ENCODE measurements around the gene CCDC169.
"Not testable (repeated sequence)": the region's sequence is repeated elsewhere in the genome, so short reads cannot be mapped to it uniquely, and the experiment has no call there.

Gene CCDC169

DNA sequence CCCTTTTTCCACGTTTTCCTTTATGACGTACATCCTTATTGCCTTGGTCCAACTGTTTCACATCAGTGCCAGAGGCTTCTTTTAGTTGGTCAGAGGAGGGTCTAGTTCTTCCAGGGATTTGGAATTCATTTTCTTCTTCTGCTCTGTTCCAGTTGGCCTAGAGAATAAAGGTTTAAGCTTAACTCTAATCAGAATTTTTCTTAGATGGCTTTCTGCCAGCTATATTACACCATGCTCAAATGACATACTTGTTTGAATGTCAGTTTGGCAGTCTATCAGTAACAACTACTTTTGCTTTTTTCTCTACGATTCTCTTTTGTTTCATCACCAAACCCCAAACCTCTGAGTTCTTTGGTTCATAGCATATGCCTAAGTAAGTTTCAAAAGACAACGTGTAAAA lies 31.7 kb upstream of the CCDC169 start:
- no peaks in the 10 kb centered on the region for H3K27me3 ChIP-seq (ENCODE audit: insufficient read depth, low read length, poor library complexity, severe bottlenecking)
- TF ChIP-seq EZH2phosphoT487 (IDR thresholded peaks at IDR 0.05; ENCODE audit: borderline replicate concordance) (no peak), CTCF (conservative IDR thresholded peaks at IDR 0.05; ENCODE audit: low read length) (no peak)
- H3K4me3 ChIP-seq (ENCODE audit: low read length, poor library complexity, severe bottlenecking): no peak overlapping the region
- H3K9ac ChIP-seq (ENCODE audit: low read depth, low read length, poor library complexity, severe bottlenecking): no peak overlapping the region
- peaks cover 44% of the 10 kb centered on the region; the same call in 1 of the 2 replicates for H3K36me3 ChIP-seq (ENCODE audit: insufficient read depth, low read length)
- H3K4me2 ChIP-seq (ENCODE audit: low read depth, low read length, poor library complexity, severe bottlenecking): no peak overlapping the region
- H3K9me3 ChIP-seq (ENCODE audit: insufficient read depth, low read depth, low read length): no peaks in the 10 kb centered on the region
- no peaks in the 10 kb centered on the region for H3K9me2 ChIP-seq (replicated peaks; ENCODE audit: low read depth, low read length)
- H4K20me1 ChIP-seq (ENCODE audit: insufficient read depth, low read length, poor library complexity, severe bottlenecking): peaks cover 3% of the 10 kb centered on the region
- no peak overlapping the region for H2AFZ ChIP-seq (ENCODE audit: low read length)
- no peaks in the 10 kb centered on the region for H3F3A ChIP-seq (ENCODE audit: low read depth)
- H3K4me1 ChIP-seq (ENCODE audit: insufficient read depth, low read length, poor library complexity, severe bottlenecking): no peaks in the 10 kb centered on the region
- peaks cover 9% of the 10 kb centered on the region; the same call in 1 of the 2 replicates for H3K79me2 ChIP-seq (ENCODE audit: insufficient read depth, low read length)

GRCh38 chr13:36328821-36329220 lies 31.2 kb upstream of the CCDC169 start:
- no peaks in the 10 kb centered on the region for H3F3A ChIP-seq (ENCODE audit: low read depth)

DNA sequence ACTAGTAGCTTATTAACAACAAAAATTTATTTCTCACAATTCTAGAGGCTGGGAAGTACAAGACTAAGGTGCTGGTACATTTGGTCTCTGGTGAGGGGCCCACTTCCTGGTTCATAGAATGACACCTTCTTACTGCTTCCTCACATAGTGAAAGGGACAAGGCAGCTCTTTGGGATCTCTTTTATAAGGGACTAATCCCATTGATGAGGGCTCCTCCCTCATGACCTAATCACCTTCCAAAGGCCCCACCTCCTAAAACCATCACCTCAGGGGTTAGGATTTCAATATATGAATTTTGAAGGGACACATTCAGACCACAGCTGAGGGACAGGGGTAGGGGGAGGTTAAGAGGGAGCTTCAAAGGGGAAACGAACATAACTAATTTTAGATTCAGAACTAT lies 28.3 kb upstream of the CCDC169 start:
- Histone ChIP-seq H3K36me3 (ENCODE audit: insufficient read depth, low read length) (peaks cover 55% of the 10 kb centered on the region; the same call in 1 of the 2 replicates), H3K9me3 (ENCODE audit: insufficient read depth, low read depth, low read length) (no peaks in the 10 kb centered on the region), H4K20me1 (ENCODE audit: insufficient read depth, low read length, poor library complexity, severe bottlenecking) (no peaks in the 10 kb centered on the region), H3K4me1 (ENCODE audit: insufficient read depth, low read length, poor library complexity, severe bottlenecking) (no peaks in the 10 kb centered on the region), H3K9me2 (replicated peaks; ENCODE audit: low read depth, low read length) (no peaks in the 10 kb centered on the region), H3K4me3 (ENCODE audit: low read length, poor library complexity, severe bottlenecking) (no peak overlapping the region), H3K9ac (ENCODE audit: low read depth, low read length, poor library complexity, severe bottlenecking) (no peak overlapping the region), H3K79me2 (ENCODE audit: insufficient read depth, low read length) (no peaks in the 10 kb centered on the region), H2AFZ (ENCODE audit: low read length) (0 out of 2 replicates have a peak overlapping the region, but pooled peaks have one; percentile 43), H3F3A (ENCODE audit: low read depth) (no peaks in the 10 kb centered on the region), H3K27me3 (ENCODE audit: insufficient read depth, low read length, poor library complexity, severe bottlenecking) (no peaks in the 10 kb centered on the region), H3K4me2 (ENCODE audit: low read depth, low read length, poor library complexity, severe bottlenecking) (no peak overlapping the region)
- no peak for TF ChIP-seq EZH2phosphoT487 (IDR thresholded peaks at IDR 0.05; ENCODE audit: borderline replicate concordance)
- no peak for TF ChIP-seq CTCF (conservative IDR thresholded peaks at IDR 0.05; ENCODE audit: low read length)

More at GRCh38 chr13:36328821-36329220, 31.2 kb upstream of the CCDC169 start:
- H3K9me3 ChIP-seq (ENCODE audit: insufficient read depth, low read depth, low read length): no peaks in the 10 kb centered on the region
- no peaks in the 10 kb centered on the region for H3K27me3 ChIP-seq (ENCODE audit: insufficient read depth, low read length, poor library complexity, severe bottlenecking)
- peaks cover 48% of the 10 kb centered on the region; the same call in 1 of the 2 replicates for H3K36me3 ChIP-seq (ENCODE audit: insufficient read depth, low read length)
- no peaks in the 10 kb centered on the region for H3K9me2 ChIP-seq (replicated peaks; ENCODE audit: low read depth, low read length)
- TF ChIP-seq EZH2phosphoT487 (IDR thresholded peaks at IDR 0.05; ENCODE audit: borderline replicate concordance) (no peak), CTCF (conservative IDR thresholded peaks at IDR 0.05; ENCODE audit: low read length) (no peak)
- H4K20me1 ChIP-seq (ENCODE audit: insufficient read depth, low read length, poor library complexity, severe bottlenecking): peaks cover 3% of the 10 kb centered on the region
- H3K4me1 ChIP-seq (ENCODE audit: insufficient read depth, low read length, poor library complexity, severe bottlenecking): no peaks in the 10 kb centered on the region
- H3K9ac ChIP-seq (ENCODE audit: low read depth, low read length, poor library complexity, severe bottlenecking): no peak overlapping the region
- no peak overlapping the region for H2AFZ ChIP-seq (ENCODE audit: low read length)
- peaks cover 5% of the 10 kb centered on the region; the same call in 1 of the 2 replicates for H3K79me2 ChIP-seq (ENCODE audit: insufficient read depth, low read length)
- H3K4me3 ChIP-seq (ENCODE audit: low read length, poor library complexity, severe bottlenecking): no peak overlapping the region
- no peak overlapping the region for H3K4me2 ChIP-seq (ENCODE audit: low read depth, low read length, poor library complexity, severe bottlenecking)

DNA sequence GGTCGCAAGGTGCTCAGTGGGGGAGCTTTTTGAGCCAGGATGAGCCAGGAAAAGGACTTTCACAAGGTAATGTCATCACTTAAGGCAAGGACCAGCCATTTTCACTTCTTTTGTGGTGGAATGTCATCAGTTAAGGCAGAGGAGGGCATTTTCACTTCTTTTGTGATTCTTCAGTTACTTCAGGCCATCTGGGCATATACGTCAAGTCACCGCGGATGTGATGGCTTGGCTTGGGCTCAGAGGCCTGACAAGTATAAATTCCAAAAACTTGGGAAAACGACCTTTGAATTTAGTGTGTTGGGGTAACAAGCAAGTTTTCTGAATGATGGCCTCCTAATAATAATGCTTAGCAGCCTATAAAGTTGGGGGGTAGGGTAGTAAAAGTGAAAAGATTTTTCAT lies 27.3 kb upstream of the CCDC169 start:
- not testable (repeated sequence) for H3K27me3 ChIP-seq (ENCODE audit: insufficient read depth, low read length, poor library complexity, severe bottlenecking); H3K4me1 ChIP-seq (ENCODE audit: insufficient read depth, low read length, poor library complexity, severe bottlenecking); H3K4me3 ChIP-seq (ENCODE audit: low read length, poor library complexity, severe bottlenecking); H3F3A ChIP-seq (ENCODE audit: low read depth); H4K20me1 ChIP-seq (ENCODE audit: insufficient read depth, low read length, poor library complexity, severe bottlenecking); H3K79me2 ChIP-seq (ENCODE audit: insufficient read depth, low read length); H3K9ac ChIP-seq (ENCODE audit: low read depth, low read length, poor library complexity, severe bottlenecking); H2AFZ ChIP-seq (ENCODE audit: low read length); H3K9me3 ChIP-seq (ENCODE audit: insufficient read depth, low read depth, low read length); H3K9me2 ChIP-seq (replicated peaks; ENCODE audit: low read depth, low read length); H3K4me2 ChIP-seq (ENCODE audit: low read depth, low read length, poor library complexity, severe bottlenecking)
- peaks cover 47% of the 10 kb centered on the region; the same call in 1 of the 2 replicates for H3K36me3 ChIP-seq (ENCODE audit: insufficient read depth, low read length)

All from Loucy (cell line).